GM18861 (cell line): Measurements from ENCODE around the gene AGBL1.

Experiments
- ATAC-seq: cut with Tn5 transposase; IDR thresholded peaks from one replicate; pipeline ENCODE4 v1.9.1; 2021; ENCODE audit not compliant: unreplicated experiment

AGBL1 gene

GRCh38 chr15:86162641-86163040 lies 83.0 kb downstream of the AGBL1 start:
- no peak for ATAC-seq

- no peak for ATAC-seq
Observed at GRCh38 chr15:86163816-86164215, 84.1 kb downstream of the AGBL1 start.

GRCh38 chr15:86164232-86164898 lies 84.7 kb downstream of the AGBL1 start:
- no peak for ATAC-seq

DNA sequence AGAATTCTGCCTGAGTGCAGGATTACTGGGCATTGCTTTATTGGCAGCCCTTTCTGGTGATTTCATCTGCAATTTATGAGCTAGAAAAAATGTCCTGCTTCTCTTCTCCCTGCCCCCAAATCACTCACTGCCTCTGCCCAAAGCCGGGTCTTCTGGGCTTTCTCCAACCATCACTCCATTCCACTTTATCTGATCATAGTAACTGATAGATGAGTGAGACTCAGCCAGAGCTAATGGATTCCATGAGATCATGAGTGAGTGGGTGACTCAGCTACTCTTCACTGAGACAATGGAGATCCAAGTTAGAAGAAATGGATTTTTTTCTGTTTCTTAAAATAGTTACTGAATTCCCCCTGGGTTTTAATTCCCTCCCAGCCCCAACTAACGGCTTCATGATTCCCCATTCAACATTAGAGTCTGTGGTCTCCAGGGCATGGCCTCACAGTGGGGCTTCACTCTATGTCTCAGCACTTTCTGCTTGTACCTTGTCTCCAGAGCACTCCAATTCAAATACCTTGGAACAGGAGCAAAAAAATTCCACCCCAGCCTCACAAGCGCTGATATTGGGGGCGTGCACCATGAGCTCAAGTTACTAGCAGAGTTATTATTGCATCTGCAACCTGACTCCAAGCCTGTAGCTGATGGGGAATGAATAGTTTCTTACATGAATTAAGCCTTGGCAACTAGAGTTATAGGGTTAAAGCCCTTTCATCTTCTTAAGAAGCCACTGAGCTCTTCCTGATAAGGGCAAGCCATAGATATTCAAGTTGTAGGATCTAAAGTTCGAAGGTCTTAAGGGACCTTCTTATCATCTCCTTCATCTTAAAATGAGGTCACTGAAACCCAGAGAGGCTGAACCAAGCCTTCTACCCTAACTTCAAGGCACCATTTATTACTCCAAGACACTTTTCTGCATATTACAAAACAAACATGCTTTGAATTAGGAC lies 85.9 kb downstream of the AGBL1 start:
- no peak for ATAC-seq

- ATAC-seq, result no peak
Observed at GRCh38 chr15:86167841-86168240, 88.2 kb downstream of the AGBL1 start.

DNA sequence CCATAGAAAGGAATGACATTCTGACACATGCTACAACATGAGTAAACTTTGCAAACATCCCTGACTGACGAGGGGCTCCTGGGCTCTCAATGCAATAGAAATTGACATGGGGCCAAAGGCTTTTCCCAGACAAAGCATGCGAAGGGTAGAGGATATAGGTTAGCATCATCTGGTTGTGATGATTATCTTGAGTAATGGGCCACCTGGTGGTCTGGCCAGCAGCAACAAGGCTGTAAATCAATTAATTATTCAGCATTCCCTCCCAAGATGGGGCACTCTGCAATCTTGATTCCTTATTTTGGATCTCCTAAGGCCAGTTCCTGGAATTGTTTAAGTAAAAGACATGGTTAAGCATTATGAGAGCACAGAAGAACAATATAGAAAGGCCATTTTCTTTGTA lies 99.2 kb downstream of the AGBL1 start:
- ATAC-seq, result no peak

- peak; percentile 52 for ATAC-seq
Observed at GRCh38 chr15:86183596-86184491, 104.2 kb downstream of the AGBL1 start.

DNA sequence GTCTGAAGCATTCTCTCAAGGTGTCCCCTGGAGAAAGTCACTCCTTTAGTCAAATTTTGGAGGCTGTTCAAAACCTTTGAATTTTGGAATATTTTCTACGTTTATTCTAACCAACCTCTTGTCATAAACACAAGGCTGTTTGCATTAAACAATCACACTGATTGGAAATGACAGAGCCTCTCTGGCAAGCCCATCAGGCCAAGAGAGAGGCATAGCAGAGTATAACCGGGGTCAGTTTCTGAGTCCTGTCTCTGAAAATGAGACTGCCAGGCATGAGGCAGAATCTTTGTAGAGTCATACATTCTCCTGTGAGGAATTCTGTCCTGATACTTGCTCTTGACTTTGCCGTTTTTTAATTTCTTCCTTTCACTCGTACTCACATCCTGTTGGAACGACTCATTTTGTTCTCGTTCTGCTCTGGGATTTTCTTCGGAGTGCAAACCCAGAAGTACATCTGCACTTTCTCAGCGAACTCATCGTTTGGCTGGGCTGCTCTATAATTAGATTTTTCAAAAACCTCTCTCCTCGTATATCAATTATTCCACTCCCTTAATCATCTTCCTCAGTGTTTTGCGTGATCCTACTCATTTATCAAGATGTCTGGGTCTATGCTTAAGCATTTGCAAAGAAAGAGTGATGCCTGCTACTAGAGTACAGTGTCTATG lies 114.2 kb downstream of the AGBL1 start:
- no peak for ATAC-seq

- no peak for ATAC-seq
Observed at GRCh38 chr15:86197770-86198169, 118.1 kb downstream of the AGBL1 start.

DNA sequence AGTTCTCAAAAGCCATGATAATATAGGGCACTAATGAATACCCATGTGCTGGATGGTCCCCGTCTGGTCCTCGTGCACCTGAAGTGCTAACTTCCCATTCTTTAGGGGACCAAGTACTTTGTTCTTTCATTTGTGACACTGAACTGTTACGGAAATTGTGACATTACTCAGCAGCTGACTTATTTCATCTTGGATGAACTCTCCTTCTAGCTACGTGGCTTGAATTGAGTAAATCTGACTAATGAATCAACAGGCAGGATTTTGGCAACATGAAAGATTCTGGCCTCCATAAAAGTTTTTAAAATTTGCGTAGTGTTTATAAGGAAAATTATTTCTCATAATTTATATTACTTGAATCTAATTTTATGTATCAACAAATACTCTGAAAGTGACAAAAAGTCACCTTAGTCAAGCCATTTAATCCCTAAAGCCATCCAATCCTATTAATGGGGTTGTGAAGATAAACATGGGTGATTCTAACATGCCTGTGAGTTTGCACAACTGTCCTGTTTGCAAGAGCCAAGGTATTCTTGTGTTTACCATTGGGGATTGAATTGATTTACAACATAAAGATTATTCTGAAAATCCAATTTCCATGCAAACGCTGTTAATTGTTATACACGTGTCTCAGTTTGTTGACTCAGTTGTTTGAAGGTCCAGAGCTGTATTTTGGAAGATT lies 119.9 kb downstream of the AGBL1 start:
- ATAC-seq, result no peak

- no peak for ATAC-seq
Observed at GRCh38 chr15:86201313-86202008, 121.8 kb downstream of the AGBL1 start.

- ATAC-seq, result peak; percentile 85
Observed at GRCh38 chr15:86203462-86203861, 123.8 kb downstream of the AGBL1 start.

GRCh38 chr15:86205096-86205495 lies 125.4 kb downstream of the AGBL1 start:
- no peak for ATAC-seq

DNA sequence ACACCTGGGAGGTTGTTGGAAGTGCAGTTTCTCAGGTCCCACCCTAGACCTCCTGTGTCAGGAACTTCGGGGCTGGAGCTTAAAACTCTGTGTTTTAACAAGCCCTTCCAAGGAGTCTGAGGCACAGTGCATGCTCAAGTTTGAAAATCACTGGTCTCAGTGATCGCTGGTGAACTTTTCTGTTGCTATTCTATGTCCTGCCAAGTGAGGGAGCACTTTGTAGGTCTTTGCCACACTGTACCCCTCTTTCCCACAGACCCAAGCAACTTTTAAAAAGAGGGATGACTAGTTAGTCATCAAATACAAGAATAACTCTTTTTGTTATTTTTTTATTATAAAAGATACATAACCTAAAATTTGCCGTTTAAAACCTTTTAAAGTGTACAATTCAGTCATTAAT lies 133.7 kb downstream of the AGBL1 start:
- no peak for ATAC-seq

DNA sequence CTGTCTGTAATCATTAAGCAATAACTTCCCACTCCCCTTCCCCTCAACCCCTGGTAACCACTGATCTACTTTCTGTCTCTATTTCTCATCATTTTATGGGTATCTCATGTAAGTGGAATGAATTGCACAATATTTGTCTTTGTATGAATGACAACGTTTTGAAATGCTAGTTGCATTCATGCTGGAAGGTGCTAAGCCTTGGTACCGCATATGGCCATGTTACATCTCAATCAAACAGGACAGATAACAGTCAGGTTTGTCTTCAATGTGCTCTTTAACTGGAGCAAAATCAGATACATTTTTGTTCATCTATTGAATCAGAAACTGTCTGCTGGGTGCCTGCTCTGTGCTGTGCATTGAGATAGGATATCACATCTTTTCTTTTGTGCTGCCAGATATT lies 134.2 kb downstream of the AGBL1 start:
- no peak for ATAC-seq

- no peak for ATAC-seq
Observed at GRCh38 chr15:86221119-86221518, 141.4 kb downstream of the AGBL1 start.

- ATAC-seq, result no peak
Observed at GRCh38 chr15:86229306-86229705, 149.6 kb downstream of the AGBL1 start.

DNA sequence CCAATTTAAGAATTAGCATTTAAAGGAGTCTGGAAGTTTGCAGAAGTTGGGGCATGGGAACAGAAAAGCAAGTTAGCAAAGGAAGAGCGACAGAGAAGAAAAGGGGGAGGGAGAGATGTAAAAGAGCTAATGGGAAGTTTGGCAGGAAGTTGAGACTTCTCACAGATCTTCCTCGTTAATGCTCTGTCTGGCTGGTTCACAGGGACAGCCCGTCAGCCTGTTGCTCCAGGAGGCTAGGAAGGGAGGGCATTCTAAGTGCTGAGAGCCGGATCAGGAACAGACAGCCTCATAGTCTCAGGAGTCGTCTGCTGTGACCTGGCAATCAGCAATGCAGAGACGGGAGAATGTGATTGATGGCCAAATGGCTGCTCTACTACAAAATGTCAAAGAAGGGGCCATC lies 150.3 kb downstream of the AGBL1 start:
- no peak for ATAC-seq

GRCh38 chr15:86231864-86232721 lies 152.4 kb downstream of the AGBL1 start:
- no peak for ATAC-seq
